ENCODE results near the gene KCNK4. TPM values are rescaled to one million over a fixed set of nuclear protein-coding genes. Genes with fewer than 3 reads are reported as not detected.

Gene KCNK4
- total and polyA plus RNA-seq, 12 donors = not detected

DNA sequence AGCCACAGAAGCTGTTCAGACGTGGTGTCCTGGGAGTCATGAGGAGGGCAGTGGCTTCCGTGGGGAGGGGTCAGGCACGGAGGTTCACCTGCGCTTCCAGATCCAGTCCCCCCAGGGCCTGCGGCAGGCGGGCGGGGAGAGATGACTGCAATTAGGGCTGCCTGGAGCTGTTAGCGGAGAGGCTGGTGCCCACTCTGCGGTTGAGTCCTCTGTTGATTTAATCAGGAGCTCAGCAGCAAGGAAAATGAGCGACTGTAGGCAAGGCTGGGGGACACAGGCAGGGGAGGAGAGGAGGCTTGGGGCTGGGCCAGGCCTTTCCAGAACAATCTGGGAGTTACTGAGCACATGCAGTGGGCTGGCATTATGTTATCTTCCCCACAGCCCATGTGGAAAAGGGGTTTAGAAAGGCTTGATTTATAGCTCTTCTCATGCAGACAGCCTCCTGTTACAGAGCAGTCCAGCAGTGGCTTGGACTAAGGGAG lies 26.7 kb upstream of the KCNK4 start:
- intact Hi-C loops (cut with DNase I) = no loop called here
- no peaks in the 10 kb centered on the region for H3K27me3 ChIP-seq
- TF ChIP-seq, protein P1, sequence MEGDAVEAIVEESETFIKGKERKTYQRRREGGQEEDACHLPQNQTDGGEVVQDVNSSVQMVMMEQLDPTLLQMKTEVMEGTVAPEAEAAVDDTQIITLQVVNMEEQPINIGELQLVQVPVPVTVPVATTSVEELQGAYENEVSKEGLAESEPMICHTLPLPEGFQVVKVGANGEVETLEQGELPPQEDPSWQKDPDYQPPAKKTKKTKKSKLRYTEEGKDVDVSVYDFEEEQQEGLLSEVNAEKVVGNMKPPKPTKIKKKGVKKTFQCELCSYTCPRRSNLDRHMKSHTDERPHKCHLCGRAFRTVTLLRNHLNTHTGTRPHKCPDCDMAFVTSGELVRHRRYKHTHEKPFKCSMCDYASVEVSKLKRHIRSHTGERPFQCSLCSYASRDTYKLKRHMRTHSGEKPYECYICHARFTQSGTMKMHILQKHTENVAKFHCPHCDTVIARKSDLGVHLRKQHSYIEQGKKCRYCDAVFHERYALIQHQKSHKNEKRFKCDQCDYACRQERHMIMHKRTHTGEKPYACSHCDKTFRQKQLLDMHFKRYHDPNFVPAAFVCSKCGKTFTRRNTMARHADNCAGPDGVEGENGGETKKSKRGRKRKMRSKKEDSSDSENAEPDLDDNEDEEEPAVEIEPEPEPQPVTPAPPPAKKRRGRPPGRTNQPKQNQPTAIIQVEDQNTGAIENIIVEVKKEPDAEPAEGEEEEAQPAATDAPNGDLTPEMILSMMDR (IDR thresholded peaks at IDR 0.05) = no peak
- H3K27ac ChIP-seq = no peak overlapping the region
- H3K9me3 ChIP-seq = no peaks in the 10 kb centered on the region
- ATAC-seq (no peak), DNase-seq (no peak)
- H3K36me3 ChIP-seq = peaks cover 0 to 78% (median 23%) of the 10 kb centered on the region in 9 donors
- peaks cover 18 to 32% (median 24%) of the 10 kb centered on the region in 9 donors for H3K4me1 ChIP-seq
- no peak overlapping the region for H3K4me3 ChIP-seq
- whole genome bisulfite sequencing, 2 donors = 90 to 92% methylated on average over 10 of the region's 10 CpGs

DNA sequence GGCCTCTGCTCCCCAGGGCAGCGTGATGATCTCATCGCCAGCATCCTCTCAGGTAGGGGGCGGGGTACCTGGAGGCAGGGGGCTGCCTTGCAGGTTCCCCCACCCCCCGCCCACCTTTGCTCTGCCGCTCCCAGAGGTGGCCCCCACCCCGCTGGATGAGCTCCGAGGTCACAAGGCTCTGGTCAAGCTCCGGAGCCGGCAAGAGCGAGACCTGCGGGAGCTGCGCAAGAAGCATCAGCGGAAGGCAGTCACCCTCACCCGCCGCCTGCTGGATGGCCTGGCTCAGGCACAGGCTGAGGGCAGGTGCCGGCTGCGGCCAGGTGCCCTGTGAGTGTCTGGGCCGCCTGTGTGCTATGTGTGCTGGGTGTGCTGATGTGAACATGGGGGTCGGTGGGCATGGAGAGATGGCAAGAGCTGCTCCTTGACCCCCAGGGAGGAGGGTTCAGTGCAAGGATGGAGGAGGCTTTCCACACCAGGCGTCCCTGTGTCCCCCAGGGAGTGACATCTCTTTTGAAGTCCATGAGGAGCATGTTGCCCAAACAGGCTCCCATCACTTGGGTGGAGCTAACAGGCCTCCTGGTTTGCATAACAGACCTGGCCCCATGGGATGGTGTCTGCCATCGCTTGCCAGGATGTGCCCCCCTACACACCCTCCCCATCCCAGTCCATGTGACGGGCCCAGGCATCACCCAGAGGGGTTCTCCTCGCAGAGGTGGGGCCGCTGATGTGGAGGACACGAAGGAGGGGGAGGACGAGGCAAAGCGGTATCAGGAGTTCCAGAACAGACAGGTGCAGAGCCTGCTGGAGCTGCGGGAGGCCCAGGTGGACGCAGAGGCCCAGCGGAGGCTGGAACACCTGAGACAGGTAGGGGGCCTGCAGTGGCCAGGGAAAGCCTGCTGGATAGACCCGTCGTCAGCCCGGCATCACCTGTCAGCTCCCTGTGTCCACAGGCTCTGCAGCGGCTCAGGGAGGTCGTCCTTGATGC lies 25.6 kb upstream of the KCNK4 start:
- DNase-seq = peak in 1 of 2 donors; percentile 15
- no peak overlapping the region for H3K27ac ChIP-seq
- H3K27me3 ChIP-seq = no peaks in the 10 kb centered on the region
- peaks cover 0 to 68% (median 23%) of the 10 kb centered on the region in 9 donors for H3K36me3 ChIP-seq
- intact Hi-C loops (cut with DNase I) = loop anchor here in 3 of 10 donors (2.0 kb wide), 2 partner anchors 13 to 15 kb away; partner anchors contain the start of gene PLCB3 (in 1 of the 3)
- H3K4me3 ChIP-seq = no peak overlapping the region
- TF ChIP-seq, protein P1 (IDR thresholded peaks at IDR 0.05) = no peak
- WGBS, 2 donors = 94 to 96% methylated on average over 35 of the region's 35 CpGs
- H3K9me3 ChIP-seq = no peaks in the 10 kb centered on the region
- no peak for ATAC-seq
- H3K4me1 ChIP-seq = peaks cover 18 to 33% (median 24%) of the 10 kb centered on the region in 9 donors

DNA sequence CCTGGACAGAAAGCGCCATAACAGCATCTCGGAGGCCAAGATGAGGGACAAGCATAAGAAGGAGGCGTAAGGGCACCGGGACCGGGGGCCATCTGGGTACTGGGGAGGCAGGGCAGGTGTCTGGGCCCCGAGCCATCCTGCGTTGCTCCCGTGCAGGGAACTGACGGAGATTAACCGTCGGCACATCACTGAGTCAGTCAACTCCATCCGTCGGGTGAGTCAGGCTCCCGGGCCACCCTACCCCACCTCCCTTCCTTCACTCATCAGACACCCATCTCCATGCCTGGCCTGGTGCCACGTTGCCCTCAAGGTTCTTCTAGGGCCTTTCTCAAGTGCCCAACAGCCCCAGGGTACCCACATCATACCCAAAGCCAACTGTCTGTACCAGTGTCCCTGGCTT lies 24.8 kb upstream of the KCNK4 start:
- intact Hi-C loops (cut with DNase I) = loop anchor here in 3 of 10 donors (2.0 kb wide), 2 partner anchors 14 to 16 kb away; partner anchors contain the start of gene PLCB3 (in 1 of the 3)
- Histone ChIP-seq H3K9me3 (no peaks in the 10 kb centered on the region), H3K27me3 (no peaks in the 10 kb centered on the region), H3K4me3 (no peak overlapping the region), H3K4me1 (peaks cover 18 to 33% (median 24%) of the 10 kb centered on the region in 9 donors), H3K36me3 (peaks cover 0 to 59% (median 23%) of the 10 kb centered on the region in 9 donors), H3K27ac (peak overlapping the region in 3 of 10 donors; percentile 95 to 99 (median 99))
- TF ChIP-seq, protein P1 (IDR thresholded peaks at IDR 0.05) = no peak
- ATAC-seq = no peak
- peak in 1 of 2 donors; percentile 9 for DNase-seq
- WGBS, 2 donors = 91 to 92% methylated on average over 15 of the region's 15 CpGs

DNA sequence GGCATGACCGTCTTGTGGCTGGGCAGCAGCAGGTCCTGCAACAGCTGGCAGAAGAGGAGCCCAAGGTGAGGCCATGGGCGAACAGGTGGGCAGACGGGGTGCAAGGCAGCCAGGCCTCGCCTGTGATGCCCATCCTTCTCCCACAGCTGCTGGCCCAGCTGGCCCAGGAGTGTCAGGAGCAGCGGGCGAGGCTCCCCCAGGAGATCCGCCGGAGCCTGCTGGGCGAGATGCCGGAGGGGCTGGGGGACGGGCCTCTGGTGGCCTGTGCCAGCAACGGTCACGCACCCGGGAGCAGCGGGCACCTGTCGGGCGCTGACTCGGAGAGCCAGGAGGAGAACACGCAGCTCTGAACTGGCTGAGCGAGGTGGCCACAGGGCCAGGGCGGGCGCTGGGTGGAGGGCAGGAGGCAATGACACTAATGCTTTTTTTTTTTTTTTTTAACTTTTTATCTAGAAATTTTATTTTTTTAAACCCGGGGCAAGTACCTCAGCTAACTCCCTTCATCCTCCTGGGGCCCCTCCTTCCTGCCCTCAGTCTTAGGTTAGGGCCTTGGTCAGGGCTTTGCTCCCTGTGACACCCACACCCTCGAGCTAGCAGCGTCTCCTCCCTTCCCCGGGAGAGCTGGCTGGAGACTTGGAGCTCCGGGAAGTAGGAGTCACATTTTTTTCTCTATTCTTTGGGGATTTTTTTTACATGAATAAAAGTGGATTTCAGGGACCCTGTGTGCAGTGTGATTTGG lies 23.7 kb upstream of the KCNK4 start:
- intact Hi-C loops (cut with DNase I) = loop anchor here in 3 of 10 donors (2.0 kb wide), 2 partner anchors 15 to 17 kb away; partner anchors contain the start of gene PLCB3 (in 1 of the 3)
- Histone ChIP-seq H3K27ac (peak overlapping the region; percentile 58 to 100 (median 98)), H3K36me3 (peaks cover 0 to 50% (median 16%) of the 10 kb centered on the region in 9 donors), H3K4me3 (peak overlapping the region in 3 of 10 donors; percentile 73 to 84 (median 83)), H3K27me3 (no peaks in the 10 kb centered on the region), H3K4me1 (peaks cover 18 to 43% (median 34%) of the 10 kb centered on the region in 9 donors), H3K9me3 (no peaks in the 10 kb centered on the region)
- WGBS, 2 donors = 76 to 84% methylated on average over 27 of the region's 27 CpGs
- no peak for ATAC-seq
- TF ChIP-seq, protein P1 (IDR thresholded peaks at IDR 0.05) = no peak
- peak; percentile 31 to 51 for DNase-seq

All from heart right ventricle (tissue), 16 donors.